H9 (cell line): Measurements from ENCODE around the gene CLINT1. TPM values are rescaled to one million over a fixed set of nuclear protein-coding genes. Genes with fewer than 3 reads are reported as not detected.

Experiments used
- DNase-seq: peaks from one replicate; pipeline ENCODE4 v3.0.0-alpha.2; 2017
- H2AFZ ChIP-seq: one replicate; pipeline ENCODE4 v1.6.1; 2013; ENCODE audit warnings: mild to moderate bottlenecking, low read length, control low read depth, moderate library complexity
- H2AK5ac ChIP-seq: 2 replicates; pipeline ENCODE4 v1.6.1; 2013; ENCODE audit warnings: low read length, control low read depth, mixed read lengths; ENCODE audit not compliant: insufficient read length
- H2BK120ac ChIP-seq: one replicate; pipeline ENCODE4 v1.6.1; 2013; ENCODE audit warnings: low read depth, mild to moderate bottlenecking, low read length, control low read depth, inconsistent platforms; ENCODE audit not compliant: poor library complexity, severe bottlenecking
- H2BK12ac ChIP-seq: 2 replicates; pipeline ENCODE4 v1.6.1; 2013; ENCODE audit warnings: low read length, control low read depth, mixed read lengths, low read depth; ENCODE audit not compliant: insufficient read length
- H2BK15ac ChIP-seq: 2 replicates; pipeline ENCODE4 v1.6.1; 2013; ENCODE audit warnings: low read depth, low read length, control low read depth
- H2BK20ac ChIP-seq: one replicate; pipeline ENCODE4 v1.6.1; 2013; ENCODE audit warnings: low read depth, mild to moderate bottlenecking, low read length, control low read depth, inconsistent platforms; ENCODE audit not compliant: poor library complexity, severe bottlenecking
- H2BK5ac ChIP-seq: 2 replicates; pipeline ENCODE4 v1.6.1; 2013; ENCODE audit warnings: low read length, control low read depth, mixed read lengths; ENCODE audit not compliant: insufficient read length
- H3K14ac ChIP-seq: 2 replicates; pipeline ENCODE4 v1.6.1; 2013; ENCODE audit warnings: low read length, control low read depth; ENCODE audit not compliant: insufficient read depth
- H3K18ac ChIP-seq: 2 replicates; pipeline ENCODE4 v1.6.1; 2013; ENCODE audit warnings: low read depth, mild to moderate bottlenecking, mixed read lengths, low read length, control low read depth; ENCODE audit not compliant: insufficient read length
- H3K23ac ChIP-seq: 2 replicates; pipeline ENCODE4 v1.6.1; 2013; ENCODE audit warnings: low read length, control low read depth, mixed read lengths, low read depth; ENCODE audit not compliant: insufficient read length
- H3K23me2 ChIP-seq: 2 replicates; pipeline ENCODE4 v1.6.1; 2013; ENCODE audit warnings: low read depth, mild to moderate bottlenecking, mixed read lengths, low read length, control low read depth; ENCODE audit not compliant: insufficient read length, poor library complexity, severe bottlenecking
- H3K27ac ChIP-seq: 2 replicates; pipeline ENCODE4 v1.5.1; 2013; ENCODE audit warnings: low read length, control low read depth, mixed read lengths, low read depth; ENCODE audit not compliant: insufficient read length
- H3K27me3 ChIP-seq: 2 replicates; pipeline ENCODE4 v1.6.1; 2013; ENCODE audit warnings: low read length, control low read depth, inconsistent platforms; ENCODE audit not compliant: insufficient read depth
- H3K4ac ChIP-seq: 2 replicates; pipeline ENCODE4 v1.6.1; 2013; ENCODE audit warnings: low read depth, mild to moderate bottlenecking, control low read depth, inconsistent platforms, low read length, moderate library complexity
- H3K4me1 ChIP-seq: 2 replicates; pipeline ENCODE4 v1.6.1; 2013; ENCODE audit warnings: low read length, control low read depth, inconsistent platforms; ENCODE audit not compliant: insufficient read depth
- H3K4me2 ChIP-seq: 2 replicates; pipeline ENCODE4 v1.6.1; 2013; ENCODE audit warnings: low read length, control low read depth, mixed read lengths; ENCODE audit not compliant: insufficient read length, insufficient read depth
- H3K56ac ChIP-seq: 2 replicates; pipeline ENCODE4 v1.6.1; 2013; ENCODE audit warnings: low read depth, mild to moderate bottlenecking, mixed read lengths, low read length, control low read depth; ENCODE audit not compliant: insufficient read length
- H3K79me1 ChIP-seq: 2 replicates; pipeline ENCODE4 v1.6.1; 2013; ENCODE audit warnings: low read depth, mild to moderate bottlenecking, moderate library complexity, low read length, control low read depth, inconsistent platforms; ENCODE audit not compliant: insufficient read depth, poor library complexity, severe bottlenecking
- H3K79me2 ChIP-seq: 2 replicates; pipeline ENCODE4 v1.6.1; 2013; ENCODE audit warnings: low read length, control low read depth, inconsistent platforms; ENCODE audit not compliant: insufficient read depth
- H3K9ac ChIP-seq: 2 replicates; pipeline ENCODE4 v1.6.1; 2013; ENCODE audit warnings: low read length, control low read depth, mixed read lengths; ENCODE audit not compliant: insufficient read length; ENCODE audit errors: extremely low read depth
- H3K9me3 ChIP-seq: one replicate; pipeline ENCODE4 v1.6.1; 2013; ENCODE audit warnings: low read depth, low read length, inconsistent platforms; ENCODE audit not compliant: control insufficient read depth
- H3T11ph ChIP-seq: one replicate; pipeline ENCODE4 v1.6.1; 2013; ENCODE audit warnings: mild to moderate bottlenecking, low read length, control low read depth, inconsistent platforms
- H4K20me1 ChIP-seq: one replicate; pipeline ENCODE4 v1.6.1; 2013; ENCODE audit not compliant: control insufficient read depth, insufficient read length, insufficient read depth
- H4K5ac ChIP-seq: 2 replicates; pipeline ENCODE4 v1.6.1; 2013; ENCODE audit warnings: low read depth, mild to moderate bottlenecking, mixed read lengths, low read length, control low read depth; ENCODE audit not compliant: insufficient read length
- H4K8ac ChIP-seq: replicated peaks from 2 replicates; pipeline ENCODE4 v1.6.1; 2013; ENCODE audit warnings: low read length, control low read depth, mixed read lengths, low read depth; ENCODE audit not compliant: insufficient read length
- H4K91ac ChIP-seq: 2 replicates; pipeline ENCODE4 v1.6.1; 2013; ENCODE audit warnings: low read depth, mild to moderate bottlenecking, moderate library complexity, mixed read lengths, low read length, control low read depth; ENCODE audit not compliant: insufficient read length
- H3K27ac Mint-ChIP-seq, 3 experiments: 2 replicates in 2 of 3; 3 replicates in 1 of 3; pipeline ENCODE4 v1.8.0; 2020 to 2021; ENCODE audit warnings: mixed read lengths in 3 of 3, mild to moderate bottlenecking in 1 of 3, moderate library complexity in 1 of 3
- H3K27me3 Mint-ChIP-seq: 2 replicates; pipeline ENCODE4 v1.8.0; 2021; ENCODE audit warnings: low read depth, mild to moderate bottlenecking, moderate library complexity, mixed read lengths
- H3K36me3 Mint-ChIP-seq, 3 experiments: 2 replicates in 2 of 3; 3 replicates in 1 of 3; pipeline ENCODE4 v1.8.0; 2020 to 2021; ENCODE audit warnings: low read depth in 3 of 3, mixed read lengths in 3 of 3; ENCODE audit not compliant: insufficient read depth in 1 of 3
- H3K4me1 Mint-ChIP-seq, 2 experiments: 2 replicates each; pipeline ENCODE4 v1.8.0; 2020; ENCODE audit warnings: mixed read lengths in 2 of 2
- H3K4me3 Mint-ChIP-seq, 2 experiments: 2 replicates in 1 of 2; 3 replicates in 1 of 2; pipeline ENCODE4 v1.8.0; 2020 to 2021; ENCODE audit warnings: mild to moderate bottlenecking in 2 of 2, mixed read lengths in 2 of 2, moderate library complexity in 1 of 2
- H3K9me3 Mint-ChIP-seq, 2 experiments: 2 replicates in 1 of 2; 3 replicates in 1 of 2; pipeline ENCODE4 v1.8.0; 2020; ENCODE audit warnings: mild to moderate bottlenecking in 2 of 2, mixed read lengths in 2 of 2, moderate library complexity in 1 of 2
- CTCF ChIP-seq: fragments of 200-600 bp; sonication (generic); conservative IDR thresholded peaks from 3 replicates; pipeline ENCODE4 v1.8.0; 2021; ENCODE audit warnings: antibody characterized with exemption, mild to moderate bottlenecking
- WGBS: extraction: QIAGEN DNeasy Blood & Tissue Kit; methylation state at CpG from one replicate; pipeline ENCODE4 v1.1.7; 2013; ENCODE audit warnings: missing lambda C conversion rate, low lambda C conversion rate, mixed read lengths; ENCODE audit not compliant: insufficient read length; ENCODE audit errors: extremely low coverage; 5-methylcytosine and 5-hydroxymethylcytosine counted together
- total RNA-seq: library from RNA; stranded (reverse); gene quantifications from 2 replicates; pipeline ENCODE4 v1.2.1, GENCODE V29; 2021

Gene CLINT1
- total RNA-seq, 1 experiment from 2014 or later, result 79.1 TPM

- no CpG with 5 or more reads among the region's 5 CpGs for WGBS
- Histone ChIP-seq H3K27ac (no peak overlapping the region), H3T11ph (no peak overlapping the region), H3K23ac (no peak overlapping the region), H3K27me3 (no peaks in the 10 kb centered on the region), H2AK5ac (no peak overlapping the region), H2BK5ac (no peak overlapping the region), H3K79me1 (peaks cover 5% of the 10 kb centered on the region), H2AFZ (no peak overlapping the region), H3K23me2 (no peaks in the 10 kb centered on the region), H3K14ac (no peak overlapping the region), H3K4ac (no peak overlapping the region), H3K79me2 (peaks cover 12% of the 10 kb centered on the region; the same call in 1 of the 2 replicates), H2BK120ac (no peak overlapping the region), H3K56ac (no peak overlapping the region), H3K4me1 (no peaks in the 10 kb centered on the region), H4K8ac (no peak overlapping the region), H4K20me1 (no peaks in the 10 kb centered on the region), H3K9me3 (no peaks in the 10 kb centered on the region), H3K4me2 (no peak overlapping the region), H3K9ac (no peak overlapping the region), H4K5ac (no peak overlapping the region), H2BK20ac (no peak overlapping the region), H4K91ac (no peak overlapping the region), H2BK12ac (no peak overlapping the region), H2BK15ac (no peak overlapping the region), H3K18ac (no peak overlapping the region)
- Mint-ChIP-seq H3K27me3 (no peaks in the 10 kb centered on the region), H3K4me1 (peaks cover 8 to 12% of the 10 kb centered on the region in 2 experiments), H3K36me3 (peaks cover 6 to 15% (median 7%) of the 10 kb centered on the region in 3 experiments), H3K4me3 (no peak overlapping the region), H3K27ac (no peak overlapping the region), H3K9me3 (peaks cover 5 to 8% of the 10 kb centered on the region in 2 experiments)
- no peak for TF ChIP-seq CTCF
- no peak for DNase-seq
These were observed 16.8 kb downstream of the CLINT1 start for GRCh38 chr5:157842185-157842584.
